Naive thymus-derived CD8-positive, alpha-beta T cell (primary cell): Measurements from ENCODE around the gene MAPK1. TPM values are rescaled to one million over a fixed set of nuclear protein-coding genes. Genes with fewer than 3 reads are reported as not detected.
"Not testable (repeated sequence)": the region's sequence is repeated elsewhere in the genome, so short reads cannot be mapped to it uniquely, and the experiment has no call there.

ENCODE experiments used
- ATAC-seq, 2 donors: fragments of 150-1000 bp; cut with Tn5 transposase in 1 of 2; sonication (Bioruptor Pico), chemical (Tn5 transposase) in 1 of 2; 1 replicate in 1 of 2; 2 replicates in 1 of 2; pipeline ENCODE4 v1.10.0; 2021; ENCODE audit warnings: mild to moderate bottlenecking in 2 of 2, moderate library complexity in 2 of 2
- POLR2A ChIA-PET: fragments of 350-600 bp; sonication (Branson Sonifier 250); formaldehyde crosslinking; loops from one replicate; lab custom pipeline; 2021; ENCODE audit warnings: antibody characterized with exemption; lab: Charles Lee
- DNase-seq, 10 donors: peaks; one replicate each; pipeline versions ENCODE4 v3.0.0 to v3.0.0-alpha.2; 2020 to 2022
- H3K27ac Mint-ChIP-seq, 10 donors: one replicate each; pipeline ENCODE4 v1.8.0; 2020 to 2022; ENCODE audit warnings: mild to moderate bottlenecking in 10 of 10, mixed read lengths in 10 of 10, moderate library complexity in 4 of 10, inconsistent platforms in 1 of 10
- H3K27me3 Mint-ChIP-seq, 5 donors: one replicate each; pipeline ENCODE4 v1.8.0; 2021 to 2022; ENCODE audit warnings: mixed read lengths in 5 of 5
- H3K36me3 Mint-ChIP-seq, 3 donors: one replicate each; pipeline ENCODE4 v1.8.0; 2020 to 2022; ENCODE audit warnings: mixed read lengths in 3 of 3, mild to moderate bottlenecking in 2 of 3, inconsistent platforms in 1 of 3
- H3K4me1 Mint-ChIP-seq, 4 donors: one replicate each; pipeline ENCODE4 v1.8.0; 2021 to 2022; ENCODE audit warnings: mixed read lengths in 4 of 4
- H3K4me3 Mint-ChIP-seq, 10 donors: one replicate each; pipeline ENCODE4 v1.8.0; 2020 to 2022; ENCODE audit warnings: mild to moderate bottlenecking in 10 of 10, mixed read lengths in 10 of 10, moderate library complexity in 6 of 10, inconsistent platforms in 1 of 10
- H3K9me3 Mint-ChIP-seq, 9 donors: one replicate each; pipeline ENCODE4 v1.8.0; 2020 to 2022; ENCODE audit warnings: mixed read lengths in 9 of 9, mild to moderate bottlenecking in 3 of 9, inconsistent platforms in 1 of 9, moderate library complexity in 1 of 9
- polyA plus RNA-seq, 3 donors: library from polyadenylated mRNA; unstranded; fragments of 300-500 nt; fragmentation: Illumina TruSeq; gene quantifications; one replicate each; pipeline ENCODE4 v1.2.3, GENCODE V29; 2021
- total RNA-seq, 8 experiments: library from RNA in 2 of 8; stranded (reverse) in 2 of 8; gene quantifications; one replicate each; pipeline ENCODE4 v1.2.3 and lab custom pipeline; 2021 to 2026

MAPK1 gene
- total and polyA plus RNA-seq, 5 experiments from 2014 or later: 62.9 to 119 (median 92.8) TPM

GRCh38 chr22:21872741-21873140, 5.3 kb upstream of the MAPK1 start:
- peak overlapping the region in 1 of 10 donors; percentile 3 for H3K27ac Mint-ChIP-seq
- H3K9me3 Mint-ChIP-seq, H3K36me3 Mint-ChIP-seq, H3K4me3 Mint-ChIP-seq, H3K27me3 Mint-ChIP-seq, ATAC-seq, POLR2A ChIA-PET, DNase-seq: not testable (repeated sequence)
- peaks cover 9 to 22% (median 16%) of the 10 kb centered on the region in 4 donors for H3K4me1 Mint-ChIP-seq

GRCh38 chr22:21868651-21869050, 1.2 kb upstream of the MAPK1 start:
- Mint-ChIP-seq H3K27ac (peak overlapping the region; percentile 89 to 98 (median 97)), H3K4me3 (peak overlapping the region; percentile 74 to 96 (median 94)), H3K27me3 (no peaks in the 10 kb centered on the region), H3K9me3 (peaks cover 0 to 3% (median 0%) of the 10 kb centered on the region in 9 donors), H3K36me3 (no peaks in the 10 kb centered on the region), H3K4me1 (peaks cover 24 to 45% (median 36%) of the 10 kb centered on the region in 4 donors)
- ATAC-seq (no peak), DNase-seq (no peak)
- POLR2A ChIA-PET: no interaction called here

DNA sequence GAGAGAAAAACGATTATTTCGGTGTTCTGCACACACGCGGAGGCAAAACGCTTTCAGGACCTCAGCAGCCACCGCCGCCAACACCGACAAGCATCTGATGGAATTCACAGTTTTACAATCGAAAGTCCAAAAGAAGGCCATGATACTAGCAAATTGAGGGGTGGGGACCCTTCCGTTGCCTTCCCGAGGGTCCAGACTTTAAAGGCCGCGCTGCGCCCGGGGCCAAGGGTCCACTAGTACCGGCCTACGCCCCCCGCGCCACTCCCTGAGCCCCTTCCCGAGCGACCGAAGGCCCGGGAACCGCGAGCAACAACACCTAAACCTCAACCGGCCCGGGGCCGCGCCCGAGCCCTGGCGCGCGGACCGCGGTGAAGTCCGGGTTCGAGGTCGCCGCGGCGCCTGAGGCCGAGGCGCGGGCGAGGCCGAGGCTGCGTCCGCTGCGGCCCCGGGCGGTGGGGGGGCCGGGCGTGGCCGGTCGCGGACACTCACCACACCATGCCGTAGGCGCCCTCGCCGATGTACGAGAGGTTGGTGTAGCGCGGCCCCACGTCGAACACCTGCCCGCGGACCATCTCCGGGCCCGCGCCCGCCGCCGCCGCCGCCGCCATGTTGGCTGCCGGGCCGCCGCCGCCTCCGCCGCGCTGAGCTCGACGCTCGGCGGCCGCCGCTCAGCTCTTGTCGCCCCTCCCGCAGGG, 465 bp downstream of the MAPK1 start:
- POLR2A ChIA-PET: interaction anchor here (0.6 to 1.6 kb wide), 8 partner anchors 22 to 1197 kb away, joined by 3 to 5 read pairs (median 3); partner anchors contain the start of genes SDF2L1 and YPEL1
- H3K36me3 Mint-ChIP-seq: no peaks in the 10 kb centered on the region

GRCh38 chr22:21865041-21865440, 2.4 kb downstream of the MAPK1 start:
- Mint-ChIP-seq H3K4me1 (peaks cover 42 to 77% (median 67%) of the 10 kb centered on the region in 4 donors), H3K4me3 (peak overlapping the region in 9 of 10 donors; percentile 24 to 99 (median 95)), H3K27me3 (no peaks in the 10 kb centered on the region), H3K9me3 (peaks cover 0 to 3% (median 0%) of the 10 kb centered on the region in 9 donors), H3K36me3 (no peaks in the 10 kb centered on the region), H3K27ac (peak overlapping the region in 2 of 10 donors; percentile 17 to 51)
- POLR2A ChIA-PET: interaction anchor here (0.9 kb wide), 1 partner anchor 48 kb away, joined by 3 read pairs; no protein-coding TSS in a partner anchor
- ATAC-seq: no peak
- DNase-seq: no peak

More for the DNA sequence above, 465 bp downstream of the MAPK1 start:
- H3K9me3 Mint-ChIP-seq: peaks cover 0 to 3% (median 0%) of the 10 kb centered on the region in 9 donors
- no peaks in the 10 kb centered on the region for H3K27me3 Mint-ChIP-seq
- ATAC-seq (peak; percentile 41 to 56), DNase-seq (peak in 4 of 10 donors; percentile 7 to 29 (median 16))
- H3K4me3 Mint-ChIP-seq: peak overlapping the region; percentile 93 to 99 (median 96)
- H3K4me1 Mint-ChIP-seq: peaks cover 32 to 58% (median 50%) of the 10 kb centered on the region in 4 donors
- peak overlapping the region; percentile 87 to 98 (median 96) for H3K27ac Mint-ChIP-seq

DNA sequence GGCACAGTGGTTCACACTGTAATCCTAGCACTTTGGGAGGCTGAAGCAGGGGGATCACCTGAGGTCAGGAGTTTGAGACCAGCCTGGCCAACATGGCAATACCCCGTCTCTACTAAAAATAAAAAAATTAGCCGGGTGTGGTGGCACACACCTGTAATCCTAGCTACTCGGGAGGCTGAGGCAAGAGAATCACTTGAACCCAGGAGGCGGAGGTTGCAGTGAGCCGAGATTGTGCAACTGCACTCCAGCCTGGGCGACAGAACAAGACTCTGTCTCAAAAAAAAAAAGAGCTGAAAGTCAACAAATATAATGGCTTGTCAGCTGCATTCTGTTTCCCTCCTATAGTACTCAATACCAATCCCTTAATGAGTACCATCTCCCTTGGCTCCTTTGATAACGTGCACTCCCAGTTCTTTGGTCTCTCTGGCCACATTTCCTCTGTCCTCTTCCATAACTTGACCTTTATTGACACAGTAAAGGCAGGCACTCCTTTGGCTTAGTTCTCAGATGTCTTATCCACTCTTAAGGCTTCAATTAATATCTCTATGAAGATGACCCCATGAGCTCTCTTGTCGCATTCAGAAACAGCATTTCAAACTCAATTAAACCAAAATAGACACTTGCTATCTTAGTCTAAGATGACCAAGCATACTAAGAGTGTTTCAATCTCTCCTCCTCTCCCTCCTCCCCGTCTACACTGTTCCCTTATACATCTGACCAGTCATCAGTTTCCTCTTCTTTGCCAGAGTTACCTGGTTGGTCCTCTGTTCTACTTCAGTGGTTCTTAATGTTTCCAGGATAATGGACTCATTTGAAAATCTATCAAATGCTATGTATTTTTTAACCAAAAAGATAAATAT, 4.8 kb downstream of the MAPK1 start:
- Mint-ChIP-seq H3K4me3 (peak overlapping the region in 9 of 10 donors; percentile 11 to 49 (median 38)), H3K27me3 (no peaks in the 10 kb centered on the region), H3K27ac (peak overlapping the region in 7 of 10 donors; percentile 2 to 75 (median 43)), H3K4me1 (peaks cover 52 to 85% (median 77%) of the 10 kb centered on the region in 4 donors), H3K9me3 (no peaks in the 10 kb centered on the region), H3K36me3 (no peaks in the 10 kb centered on the region)
- ATAC-seq: no peak
- POLR2A ChIA-PET: interaction anchor here (0.6 kb wide), 1 partner anchor 940 kb away, joined by 3 read pairs; no protein-coding TSS in a partner anchor
- DNase-seq: no peak

DNA sequence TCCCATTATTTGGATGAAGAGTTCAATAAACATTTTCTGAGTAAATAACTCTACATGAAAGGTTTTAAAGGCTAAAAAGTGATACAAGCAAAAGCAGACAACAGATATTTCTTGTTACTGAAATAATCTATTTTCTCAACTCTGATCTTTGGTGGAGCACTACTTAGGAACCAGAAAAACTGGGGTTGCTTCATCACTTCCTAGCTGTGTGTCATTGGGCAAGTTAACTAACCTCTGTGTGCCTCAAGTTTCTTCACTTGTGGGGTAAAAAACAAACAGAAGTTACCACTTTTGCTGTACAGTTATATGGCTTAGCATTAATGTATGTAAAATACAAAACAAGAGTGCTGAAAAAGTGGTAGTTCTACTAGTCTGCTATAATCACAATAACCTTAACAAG, 5.6 kb downstream of the MAPK1 start:
- no peaks in the 10 kb centered on the region for H3K9me3 Mint-ChIP-seq
- H3K36me3 Mint-ChIP-seq: no peaks in the 10 kb centered on the region
- peak overlapping the region in 9 of 10 donors; percentile 0 to 65 (median 34) for H3K4me3 Mint-ChIP-seq
- peak overlapping the region in 7 of 10 donors; percentile 26 to 93 (median 50) for H3K27ac Mint-ChIP-seq
- peaks cover 52 to 92% (median 84%) of the 10 kb centered on the region in 4 donors for H3K4me1 Mint-ChIP-seq
- ATAC-seq: no peak
- no peaks in the 10 kb centered on the region for H3K27me3 Mint-ChIP-seq
- no peak for DNase-seq
- POLR2A ChIA-PET: interaction anchor here (0.6 kb wide), 1 partner anchor 8 kb away, joined by 3 read pairs; no protein-coding TSS in a partner anchor

DNA sequence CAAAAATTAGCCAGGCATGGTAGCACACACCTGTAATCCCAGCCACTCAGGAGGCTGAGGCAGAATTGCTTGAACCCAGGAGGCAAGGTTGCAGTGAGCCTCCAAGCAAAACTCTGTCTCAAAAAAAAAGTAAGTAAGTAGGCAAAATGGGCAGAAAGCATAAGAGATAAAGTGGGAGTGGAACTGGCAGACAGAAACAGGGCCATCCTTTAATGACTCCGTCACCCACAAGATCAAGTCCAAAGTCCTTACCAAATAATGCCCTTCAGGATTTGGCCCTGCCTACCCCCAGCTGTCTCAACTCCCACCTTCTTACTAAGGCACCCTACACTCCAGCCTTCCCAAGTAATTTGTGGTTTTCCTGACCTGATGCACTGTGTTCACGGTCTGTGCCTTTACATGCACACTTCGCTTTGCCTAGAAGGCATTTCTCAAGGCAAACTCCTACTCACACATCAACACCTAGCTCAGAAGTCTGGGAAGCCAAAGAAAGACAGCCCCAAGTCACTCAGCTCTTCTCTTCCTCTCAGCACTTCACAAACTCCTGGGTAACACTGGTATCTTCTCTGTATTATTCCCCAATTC, 6.1 kb downstream of the MAPK1 start:
- ATAC-seq (no peak), DNase-seq (no peak)
- Mint-ChIP-seq H3K27ac (peak overlapping the region in 9 of 10 donors; percentile 24 to 93 (median 41)), H3K27me3 (no peaks in the 10 kb centered on the region), H3K9me3 (no peaks in the 10 kb centered on the region), H3K4me1 (peaks cover 49 to 97% (median 87%) of the 10 kb centered on the region in 4 donors), H3K36me3 (no peaks in the 10 kb centered on the region), H3K4me3 (peak overlapping the region in 9 of 10 donors; percentile 0 to 65 (median 34))
- POLR2A ChIA-PET: interaction anchor here (0.6 kb wide), 1 partner anchor 9 kb away, joined by 3 read pairs; no protein-coding TSS in a partner anchor

DNA sequence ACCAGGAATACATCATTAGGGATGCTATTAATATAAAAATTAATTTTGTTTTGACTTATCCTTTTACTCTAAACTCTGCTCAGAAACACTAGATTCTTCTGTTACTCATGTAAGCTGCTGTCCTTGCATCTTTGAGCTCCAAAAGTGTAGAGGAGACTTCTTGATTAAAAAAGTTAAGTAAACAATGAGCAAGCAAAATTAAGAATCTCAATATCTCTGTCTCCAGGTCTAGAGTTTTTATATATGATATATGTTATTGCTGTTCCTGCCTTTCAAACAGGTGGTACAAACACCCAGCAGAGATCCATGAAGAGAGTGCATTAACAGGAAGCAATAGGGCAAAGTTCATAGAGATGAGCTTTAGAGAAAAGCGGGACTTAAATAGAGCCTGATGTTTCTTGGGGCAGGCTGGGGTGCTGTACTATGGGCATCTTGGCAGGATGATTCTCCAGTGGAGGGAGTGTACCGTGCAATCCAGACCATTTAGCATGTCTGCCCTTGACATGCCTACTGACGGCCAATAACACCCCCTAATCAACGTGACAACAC, 6.9 kb downstream of the MAPK1 start:
- H3K4me1 Mint-ChIP-seq: peaks cover 46 to 97% (median 91%) of the 10 kb centered on the region in 4 donors
- H3K36me3 Mint-ChIP-seq: no peaks in the 10 kb centered on the region
- ATAC-seq: no peak
- no peaks in the 10 kb centered on the region for H3K27me3 Mint-ChIP-seq
- peak overlapping the region in 5 of 10 donors; percentile 7 to 60 (median 41) for H3K4me3 Mint-ChIP-seq
- no peak for DNase-seq
- H3K27ac Mint-ChIP-seq: peak overlapping the region in 6 of 10 donors; percentile 3 to 84 (median 50)
- POLR2A ChIA-PET: interaction anchor here (0.7 kb wide), 1 partner anchor 43 kb away, joined by 3 read pairs; no protein-coding TSS in a partner anchor
- no peaks in the 10 kb centered on the region for H3K9me3 Mint-ChIP-seq

GRCh38 chr22:21858025-21858764, 9.2 kb downstream of the MAPK1 start:
- DNase-seq (no peak), ATAC-seq (peak; percentile 62 to 65)
- Mint-ChIP-seq H3K4me3 (peak overlapping the region in 9 of 10 donors; percentile 27 to 66 (median 45)), H3K4me1 (peaks cover 43 to 96% (median 87%) of the 10 kb centered on the region in 4 donors), H3K9me3 (no peaks in the 10 kb centered on the region), H3K27ac (peak overlapping the region in 4 of 10 donors; percentile 5 to 69 (median 44)), H3K36me3 (peaks cover 0 to 5% (median 4%) of the 10 kb centered on the region in 3 donors), H3K27me3 (no peaks in the 10 kb centered on the region)
- POLR2A ChIA-PET: interaction anchor here (0.5 kb wide), 1 partner anchor 49 kb away, joined by 4 read pairs; no protein-coding TSS in a partner anchor

GRCh38 chr22:21857481-21857914, 9.9 kb downstream of the MAPK1 start:
- Mint-ChIP-seq H3K4me1 (peaks cover 39 to 97% (median 86%) of the 10 kb centered on the region in 4 donors), H3K27ac (peak overlapping the region in 2 of 10 donors; percentile 43 to 47), H3K9me3 (no peaks in the 10 kb centered on the region), H3K27me3 (no peaks in the 10 kb centered on the region), H3K4me3 (peak overlapping the region in 3 of 10 donors; percentile 18 to 27 (median 21)), H3K36me3 (peaks cover 0 to 9% (median 7%) of the 10 kb centered on the region in 3 donors)
- ATAC-seq: no peak
- DNase-seq: no peak
- POLR2A ChIA-PET: no interaction called here

GRCh38 chr22:21856868-21857267, 10.6 kb downstream of the MAPK1 start:
- Mint-ChIP-seq H3K36me3 (peaks cover 0 to 11% (median 9%) of the 10 kb centered on the region in 3 donors), H3K4me1 (peaks cover 37 to 99% (median 88%) of the 10 kb centered on the region in 4 donors), H3K27me3 (no peaks in the 10 kb centered on the region), H3K27ac (peak overlapping the region in 2 of 10 donors; percentile 44 to 63), H3K9me3 (no peaks in the 10 kb centered on the region), H3K4me3 (peak overlapping the region in 2 of 10 donors; percentile 11 to 28)
- ATAC-seq (no peak), DNase-seq (no peak)
- POLR2A ChIA-PET: no interaction called here
